NCI-H1694 (cell line): ENCODE results near the gene TBCD.

ENCODE experiments used
- DNase-seq: peaks from one replicate; lab custom pipeline; 2025; lab: John Stamatoyannopoulos, UW

The TBCD gene

DNA sequence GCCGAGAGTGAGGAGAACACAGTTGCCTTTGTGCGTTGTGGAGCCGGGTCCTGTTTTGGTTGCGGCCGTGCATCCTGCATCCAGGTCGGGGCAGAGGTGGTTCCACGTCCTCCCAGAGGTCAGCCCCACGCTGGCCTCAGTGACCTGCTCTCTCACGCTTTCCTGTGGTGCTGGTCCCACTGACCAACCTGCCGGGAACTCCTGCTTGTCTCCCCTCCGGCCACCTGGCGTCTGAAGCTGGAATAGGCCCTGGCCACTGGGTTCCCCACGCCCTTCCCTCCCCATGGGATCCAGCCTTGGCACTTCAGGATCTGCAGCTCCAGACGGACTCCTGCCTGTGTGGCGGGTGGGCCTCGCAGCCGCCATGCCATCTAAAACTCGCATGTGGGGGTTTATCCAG, 173.5 kb downstream of the TBCD start:
- no peak for DNase-seq

DNA sequence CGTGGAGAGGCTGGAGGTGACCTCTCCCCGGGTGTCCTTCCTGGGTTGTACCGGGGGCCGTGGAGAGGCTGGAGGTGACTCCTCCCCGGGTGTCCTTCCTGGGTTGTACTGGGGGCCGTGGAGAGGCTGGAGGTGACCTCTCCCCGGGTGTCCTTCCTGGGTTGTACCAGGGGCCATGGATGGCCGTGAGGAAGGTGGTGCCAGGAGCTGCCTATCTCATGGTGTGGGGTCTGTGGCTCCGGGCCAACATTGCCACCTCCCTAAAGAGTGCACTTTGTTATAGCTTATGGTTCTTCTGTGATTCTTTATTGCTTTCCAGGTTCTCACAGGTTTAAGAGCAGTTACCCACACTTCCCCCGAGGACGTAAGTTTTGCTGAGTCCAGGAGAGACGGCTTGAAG, 174.2 kb downstream of the TBCD start:
- DNase-seq = no peak

DNA sequence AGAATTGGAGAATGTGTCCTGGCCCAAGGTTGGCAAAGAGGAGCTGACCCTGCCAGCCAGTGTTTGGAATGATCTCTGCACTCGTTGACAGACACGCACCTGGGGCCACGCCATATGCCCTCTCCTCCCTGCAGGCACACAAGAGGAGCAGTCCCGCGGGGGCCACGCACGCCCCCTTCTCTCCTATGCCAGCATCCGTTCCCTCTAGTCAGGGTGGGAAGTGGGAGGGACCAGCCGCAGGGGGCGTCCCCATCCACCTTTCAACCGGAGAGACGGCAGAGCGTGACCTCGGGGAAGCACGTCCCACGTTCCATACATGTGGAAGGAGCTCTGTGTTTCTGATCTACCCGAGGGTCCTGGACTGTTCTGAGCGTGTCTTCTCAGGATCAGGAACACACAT, 174.9 kb downstream of the TBCD start:
- DNase-seq = no peak

DNA sequence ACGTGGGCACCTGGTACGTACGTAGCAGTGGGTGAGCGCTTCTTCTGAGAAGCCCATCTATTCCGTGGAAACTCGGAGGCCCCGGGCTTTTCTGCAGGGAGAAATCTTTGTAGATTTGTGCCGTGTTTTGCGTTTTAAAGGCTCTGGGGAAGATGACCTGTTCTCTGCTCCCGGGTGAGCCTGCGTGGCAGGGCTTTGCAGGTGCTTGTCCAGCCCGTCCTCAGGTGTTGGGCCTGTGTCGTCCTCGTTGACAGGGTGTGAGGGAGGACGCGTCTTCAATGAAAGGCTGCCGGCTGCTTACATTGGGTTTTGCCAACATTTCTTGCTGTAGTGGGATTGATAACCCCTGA, 175.4 kb downstream of the TBCD start:
- DNase-seq = no peak

DNA sequence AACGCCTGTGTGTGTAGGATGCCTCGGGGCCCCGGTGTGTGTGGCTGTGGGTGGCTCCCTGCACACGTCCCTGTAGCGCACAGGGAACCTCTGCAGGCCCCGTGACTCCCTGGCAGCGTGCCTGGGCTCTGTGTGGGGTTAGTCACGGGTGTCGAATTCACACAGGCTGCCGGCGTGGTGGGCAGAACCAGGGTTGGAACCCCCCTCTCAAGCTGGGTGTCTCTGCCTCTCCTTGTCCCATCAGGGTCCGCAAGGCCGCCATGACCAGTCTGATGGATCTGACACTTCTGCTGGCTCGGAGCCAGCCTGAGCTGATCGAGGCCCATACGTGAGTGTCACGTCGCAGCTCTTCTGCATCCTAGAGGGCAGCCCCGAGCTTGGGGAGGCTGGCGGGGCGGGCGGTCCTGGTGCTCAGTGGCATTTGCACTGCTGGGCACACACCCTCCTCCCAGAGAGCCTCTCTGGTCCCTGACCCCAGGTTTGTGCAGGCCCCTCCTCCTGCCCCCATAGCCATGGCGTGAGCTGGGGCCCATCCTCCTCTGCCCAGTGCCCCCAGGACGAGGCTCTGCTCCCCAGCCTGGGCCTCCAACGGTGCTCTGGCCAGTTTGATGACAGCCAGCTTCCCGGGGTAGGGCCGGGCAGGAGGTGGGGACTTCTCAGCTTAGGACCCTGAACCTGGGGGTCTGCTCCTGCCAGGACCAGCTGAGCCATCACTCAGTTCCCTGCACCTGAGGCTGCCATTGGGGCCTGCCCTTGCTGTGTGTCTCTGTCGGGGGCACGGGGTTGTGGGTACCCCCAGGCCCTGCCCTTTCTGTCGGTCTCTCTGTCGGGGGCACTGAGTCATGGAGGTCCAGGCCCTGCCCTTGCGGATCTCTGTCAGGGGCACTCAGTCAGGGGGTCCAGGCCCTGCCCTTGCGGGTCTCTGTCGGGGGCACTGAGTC, 176.1 kb downstream of the TBCD start:
- no peak for DNase-seq

DNA sequence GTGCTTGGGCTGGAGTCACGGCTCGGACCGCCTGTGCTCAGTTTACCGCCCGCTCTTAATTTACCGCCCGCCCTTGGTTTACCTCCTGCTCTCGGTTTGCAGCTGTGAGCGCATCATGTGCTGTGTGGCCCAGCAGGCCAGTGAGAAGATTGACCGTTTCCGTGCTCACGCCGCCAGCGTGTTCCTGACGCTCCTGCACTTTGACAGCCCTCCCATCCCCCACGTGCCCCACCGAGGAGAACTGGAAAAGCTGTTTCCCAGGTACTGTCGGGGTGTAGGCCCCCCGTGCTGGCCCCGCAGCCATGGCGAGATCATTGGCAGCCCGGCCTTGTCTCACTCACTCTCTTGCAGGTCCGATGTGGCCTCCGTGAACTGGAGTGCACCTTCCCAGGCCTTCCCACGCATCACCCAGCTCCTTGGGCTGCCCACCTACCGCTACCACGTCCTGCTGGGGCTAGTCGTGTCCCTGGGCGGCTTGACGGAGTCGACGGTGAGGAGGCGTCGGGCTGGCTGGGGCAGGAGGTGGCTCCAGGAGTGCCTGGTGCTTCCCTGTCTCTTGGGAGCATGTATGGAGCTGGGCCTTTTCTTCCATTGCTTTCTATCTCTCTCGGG, 177.3 kb downstream of the TBCD start:
- no peak for DNase-seq

DNA sequence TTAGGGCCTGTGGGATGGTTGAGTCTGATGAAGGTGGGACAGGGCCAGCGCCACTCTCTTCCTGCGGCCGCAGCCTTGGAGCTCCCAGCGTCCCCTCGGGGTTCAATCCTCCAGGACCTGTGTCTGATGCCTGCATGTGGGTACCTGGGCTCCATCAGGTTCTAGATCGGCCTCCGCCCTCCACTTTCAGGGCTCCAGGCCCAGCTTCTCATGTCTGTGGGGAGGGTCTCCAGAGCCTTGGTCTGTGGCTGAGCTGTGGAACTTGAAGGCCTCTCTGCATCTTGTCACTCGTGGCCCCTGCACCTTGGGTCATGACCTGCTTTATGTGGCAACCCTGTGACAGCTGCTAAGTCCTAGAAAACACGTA, 177.8 kb downstream of the TBCD start:
- no peak for DNase-seq

DNA sequence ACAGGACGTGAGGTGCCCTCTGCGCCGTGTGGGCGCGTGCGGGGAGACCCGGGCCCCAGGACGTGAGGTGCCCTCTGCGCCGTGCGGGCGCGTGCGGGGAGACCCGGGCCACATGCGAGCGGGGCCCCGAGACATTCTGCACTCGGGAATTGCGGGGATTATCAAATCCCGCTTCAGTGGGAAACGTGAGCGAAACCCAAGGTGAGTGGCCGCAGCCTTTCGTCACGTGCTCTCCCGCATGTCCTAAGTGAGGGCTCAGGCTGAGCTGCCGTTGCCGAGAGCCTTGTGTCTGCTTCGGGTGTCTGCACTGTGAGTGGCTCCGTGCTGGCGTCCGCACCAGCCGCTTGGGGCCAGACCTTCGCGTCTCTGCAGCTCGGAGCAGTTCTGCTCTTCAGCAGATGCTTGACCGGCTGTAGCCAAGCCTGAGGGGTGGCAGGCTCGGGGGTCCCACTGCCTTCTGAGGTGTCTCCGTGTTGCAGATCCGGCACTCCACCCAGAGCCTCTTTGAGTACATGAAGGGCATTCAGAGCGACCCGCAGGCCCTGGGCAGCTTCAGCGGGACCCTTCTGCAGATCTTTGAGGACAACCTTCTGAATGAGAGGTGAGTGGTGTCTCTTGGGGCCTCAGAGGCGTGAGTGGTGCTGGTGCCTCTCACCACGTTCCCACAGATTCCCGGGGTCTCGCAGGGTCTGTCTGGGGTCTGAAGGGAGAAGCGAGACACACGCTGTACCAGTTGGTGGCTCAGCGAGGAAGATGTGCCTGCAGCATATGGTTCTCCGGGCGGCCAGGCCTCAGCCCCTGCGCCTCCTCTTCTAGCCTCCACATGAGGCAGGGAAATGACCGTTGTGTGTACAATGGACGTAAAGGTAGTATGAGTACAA, 178.4 kb downstream of the TBCD start:
- no peak for DNase-seq

DNA sequence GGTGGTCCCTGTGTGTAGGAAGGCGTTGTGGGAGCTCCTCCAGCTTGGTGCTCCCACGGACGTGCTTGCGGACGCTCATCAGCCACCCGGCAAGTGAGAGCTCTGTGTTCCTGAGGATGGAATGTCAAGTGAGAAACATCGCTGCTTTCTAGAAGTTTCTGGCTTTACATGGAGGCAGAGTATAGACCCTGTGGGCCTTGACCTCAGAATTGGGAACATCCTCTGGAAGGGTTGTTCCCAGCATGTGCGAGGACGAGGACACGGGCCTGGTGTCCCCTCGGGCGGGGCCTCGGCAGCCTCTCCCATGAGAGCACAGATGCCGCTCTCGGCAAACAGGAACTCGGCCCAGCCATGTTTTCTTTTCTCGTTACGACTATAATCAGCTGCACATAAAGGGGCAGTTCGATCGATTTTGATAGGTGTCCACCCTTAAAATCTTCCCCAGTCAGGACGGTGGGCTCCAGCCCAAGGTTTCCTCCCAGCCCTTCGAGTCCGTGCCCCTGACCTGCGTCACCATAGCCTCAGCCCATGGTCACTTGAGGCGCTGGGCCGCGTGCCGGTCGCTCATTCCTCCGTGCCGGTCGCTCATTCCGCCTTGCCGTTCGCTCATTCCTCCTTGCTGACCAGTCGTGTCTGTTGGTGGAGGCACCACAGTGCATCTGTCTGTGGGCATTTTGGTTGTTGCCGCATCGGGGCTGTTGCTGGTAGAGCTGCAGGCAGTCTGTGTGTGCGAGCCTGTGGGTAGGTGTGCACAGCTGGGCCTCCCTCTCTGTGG, 179.2 kb downstream of the TBCD start:
- no peak for DNase-seq

DNA sequence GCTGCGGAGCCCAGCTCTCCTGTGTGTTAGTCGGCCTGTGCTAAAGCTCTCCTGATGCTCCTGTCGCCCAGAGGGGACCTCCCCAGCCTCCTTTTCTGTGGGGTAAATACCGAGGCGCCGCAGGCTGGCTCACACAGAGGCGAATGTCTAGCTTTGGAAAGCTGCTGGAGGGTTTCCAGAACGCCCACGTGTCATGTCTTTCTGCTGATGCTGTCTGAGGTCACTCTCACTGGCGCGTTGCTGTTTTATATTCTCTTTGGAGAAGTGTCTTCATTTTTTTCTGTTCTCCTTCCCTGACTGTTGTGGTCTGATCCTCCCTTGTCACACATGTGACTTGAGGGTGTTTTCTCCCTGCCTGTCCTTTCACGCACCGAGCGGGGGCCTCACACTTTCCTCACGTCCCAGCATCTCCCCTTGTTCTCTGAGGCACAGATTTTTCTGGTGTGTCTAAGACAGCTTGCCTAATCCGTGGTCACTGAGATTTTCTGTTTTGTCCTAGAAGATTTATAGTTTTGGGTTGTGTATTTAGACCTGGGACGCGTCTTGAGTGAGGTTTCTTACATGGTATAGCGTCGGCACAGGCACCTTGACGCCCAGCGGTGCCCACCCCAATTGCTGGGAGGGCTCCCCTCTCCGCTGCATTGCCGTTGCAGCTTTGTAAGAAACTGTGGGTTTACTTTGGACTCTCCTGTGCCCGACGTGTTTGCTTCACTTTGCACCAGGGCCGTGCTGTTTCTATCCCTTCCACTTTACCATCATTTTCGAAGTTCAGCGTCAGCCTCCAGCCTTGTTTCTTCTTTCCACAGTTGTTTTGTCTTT, 180.0 kb downstream of the TBCD start:
- DNase-seq = no peak

DNA sequence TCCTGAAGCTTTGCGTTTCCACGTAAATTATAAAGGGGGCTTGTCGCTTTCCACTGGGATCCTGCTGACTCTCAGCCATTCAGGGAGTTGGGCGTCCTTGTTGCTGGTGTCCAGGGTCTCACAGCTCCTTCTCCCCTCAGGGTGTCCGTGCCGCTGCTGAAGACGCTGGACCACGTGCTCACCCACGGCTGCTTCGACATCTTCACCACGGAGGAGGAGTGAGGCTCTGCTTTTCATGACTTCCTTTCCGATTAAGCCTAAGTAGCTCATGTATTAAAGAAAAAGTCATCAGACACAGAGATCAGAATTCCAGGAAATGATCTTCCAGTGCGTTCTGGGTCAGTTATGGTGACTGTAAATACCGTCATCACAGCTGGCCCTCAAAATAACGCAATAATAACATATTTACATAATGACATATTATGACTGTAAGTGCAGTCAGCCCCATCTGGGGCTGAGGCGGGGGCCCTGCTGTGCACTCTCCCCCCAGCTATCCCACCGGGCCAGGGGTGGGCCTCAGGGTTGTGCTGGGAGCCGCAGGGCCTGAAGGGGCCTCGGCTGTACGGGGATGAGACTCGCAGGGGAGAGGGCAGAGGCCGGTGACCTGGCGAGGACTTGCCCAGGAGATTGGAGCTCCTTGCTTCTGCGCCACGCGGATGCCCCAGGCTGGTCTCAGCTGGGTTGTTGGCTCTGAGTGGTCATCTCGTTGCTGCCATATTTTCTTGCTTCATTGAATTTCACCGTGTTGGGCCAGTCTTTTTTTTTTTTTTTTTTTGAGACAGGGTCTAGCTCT, 180.8 kb downstream of the TBCD start:
- no peak for DNase-seq

DNA sequence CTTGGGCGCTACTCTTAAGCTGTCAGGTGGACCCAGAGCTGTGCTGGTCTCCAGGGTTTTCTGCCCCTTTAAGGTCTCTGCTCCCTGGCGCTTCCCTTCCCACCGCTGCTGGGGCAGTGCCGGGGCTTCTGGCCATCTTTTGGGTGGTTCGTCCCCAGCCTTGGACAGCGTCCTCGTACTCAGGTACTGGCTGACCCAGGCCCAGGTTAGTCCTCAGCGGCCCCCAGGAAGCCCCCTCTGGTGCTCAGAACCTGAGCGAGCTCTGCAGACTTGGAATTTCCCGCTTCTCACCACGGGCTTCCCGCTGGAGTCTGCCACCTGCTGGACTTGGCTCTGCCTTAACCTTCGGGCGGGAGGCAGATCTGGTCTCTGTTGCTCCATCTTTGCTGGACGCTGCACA, 182.0 kb downstream of the TBCD start:
- no peak for DNase-seq

DNA sequence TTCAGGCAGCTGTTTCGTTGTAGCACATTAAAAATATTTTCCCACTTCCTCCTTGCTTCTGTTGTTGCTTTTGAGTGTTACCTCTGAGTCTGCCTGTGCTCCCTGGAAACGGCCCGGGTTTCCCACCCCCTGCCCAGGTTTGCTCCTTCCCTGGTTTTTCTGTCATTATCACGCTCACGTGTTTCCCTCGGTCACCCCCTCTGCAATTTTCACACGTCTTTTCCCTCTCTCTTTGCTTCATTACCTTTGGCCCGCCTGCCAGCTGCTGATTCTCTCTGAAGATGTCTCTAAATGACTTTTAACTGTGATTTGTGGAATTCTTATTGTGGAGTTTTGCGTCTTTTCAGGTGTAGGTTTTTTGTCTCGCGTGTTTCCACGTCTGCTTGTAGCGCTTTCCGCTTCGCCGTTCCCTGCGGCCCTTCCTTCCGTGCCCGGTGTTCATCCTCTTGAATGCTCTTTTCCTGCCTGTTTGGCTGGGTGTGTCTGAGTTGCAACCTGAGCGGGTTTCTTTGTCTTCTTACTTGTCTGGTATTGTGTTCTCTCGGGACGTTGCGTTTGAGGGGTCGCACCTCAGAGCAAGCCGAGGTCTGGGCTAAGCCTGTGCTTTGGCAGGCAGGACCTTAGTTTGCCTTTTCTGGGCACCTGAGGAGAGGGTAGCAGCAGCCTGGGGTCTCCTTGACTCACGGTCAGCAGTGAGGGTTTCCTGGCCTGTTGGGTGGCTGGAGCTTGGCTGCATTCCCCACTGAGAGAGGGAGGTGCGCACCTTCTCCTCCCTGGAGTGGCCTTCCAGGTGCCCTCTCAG, 184.3 kb downstream of the TBCD start:
- DNase-seq = no peak

DNA sequence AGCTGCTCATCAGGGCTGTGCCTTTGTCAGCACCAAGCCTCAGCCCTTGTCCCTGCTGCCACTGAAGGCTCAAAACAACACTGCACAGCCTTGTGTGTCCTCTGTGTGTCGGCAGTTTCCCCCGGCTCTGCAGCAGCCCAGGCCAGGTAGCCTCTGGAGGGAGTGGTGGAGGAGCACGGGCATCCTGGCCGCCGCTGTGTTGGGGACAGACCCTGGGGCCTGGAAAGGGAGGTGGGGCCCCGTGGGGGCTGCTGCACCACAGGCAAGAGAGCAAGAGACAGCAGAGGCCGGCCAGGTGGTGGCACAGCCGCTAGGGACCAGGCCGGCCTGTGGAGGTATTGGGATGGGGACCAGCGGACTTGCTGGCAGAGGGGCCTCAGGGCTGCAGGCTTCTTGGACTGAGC, 184.9 kb downstream of the TBCD start:
- DNase-seq = no peak

DNA sequence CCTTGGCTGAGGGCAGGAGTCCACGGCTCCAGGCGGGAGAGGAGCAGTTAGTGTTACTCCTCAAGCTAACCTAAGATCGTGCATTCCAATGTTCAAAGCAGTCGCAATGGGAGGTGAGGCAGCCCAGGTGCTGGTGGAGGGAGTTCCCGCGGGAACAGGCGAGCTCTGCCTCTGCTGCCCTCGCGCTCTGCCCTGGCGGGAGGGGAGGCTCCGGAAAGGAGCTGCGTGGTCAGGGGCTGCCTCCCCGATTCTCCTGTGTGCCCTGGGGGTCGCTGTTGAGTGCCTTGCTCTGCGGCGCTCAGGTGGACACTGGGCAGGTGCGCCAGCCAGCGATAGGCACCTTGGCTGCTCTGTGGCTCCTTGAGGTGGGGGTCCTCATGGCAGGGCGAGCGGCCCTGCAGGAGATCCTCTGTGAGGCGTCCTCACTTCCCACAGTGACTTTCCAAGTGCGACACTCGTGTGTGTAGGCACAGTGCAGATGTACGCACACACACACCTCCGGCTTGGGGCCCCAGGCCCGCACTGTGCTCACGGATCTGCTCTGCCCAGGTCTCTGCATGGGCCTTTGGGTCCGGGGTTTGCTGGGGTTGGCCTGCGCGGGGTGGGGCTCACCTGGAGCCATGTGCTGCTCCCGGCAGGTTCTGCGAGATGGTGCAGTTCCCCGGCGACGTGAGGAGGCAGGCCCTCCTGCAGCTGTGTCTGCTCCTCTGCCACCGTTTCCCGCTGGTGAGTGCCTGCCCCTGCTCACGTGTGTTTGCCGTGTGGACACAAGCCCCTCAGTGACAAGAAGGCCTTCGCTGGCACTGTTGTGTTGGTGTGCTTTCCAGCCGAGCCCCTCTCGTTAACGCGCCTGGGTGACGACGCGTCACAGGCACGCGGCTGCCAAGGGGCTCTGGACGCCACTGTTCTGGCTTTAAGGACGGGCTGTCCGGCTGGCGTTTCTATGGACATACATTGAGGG, 185.8 kb downstream of the TBCD start:
- no peak for DNase-seq

DNA sequence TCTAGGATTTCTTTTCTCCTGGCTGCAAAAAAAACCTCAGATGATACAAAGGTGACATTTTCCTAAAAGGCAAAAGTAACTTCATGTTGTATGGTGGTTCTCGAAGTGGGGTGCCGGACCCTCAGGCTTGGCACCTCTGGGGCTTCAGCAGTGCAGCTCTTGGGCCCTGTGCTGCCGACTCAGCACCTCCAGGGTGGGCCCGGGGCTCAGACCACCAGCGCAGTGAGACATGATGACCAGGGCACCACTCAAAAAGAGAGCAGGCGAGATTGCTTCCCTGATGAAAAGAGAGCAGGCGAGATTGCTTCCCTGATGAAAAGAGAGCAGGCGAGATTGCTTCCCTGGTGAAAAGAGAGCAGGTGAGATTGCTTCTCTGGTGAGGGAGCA, 186.6 kb downstream of the TBCD start:
- DNase-seq = no peak

DNA sequence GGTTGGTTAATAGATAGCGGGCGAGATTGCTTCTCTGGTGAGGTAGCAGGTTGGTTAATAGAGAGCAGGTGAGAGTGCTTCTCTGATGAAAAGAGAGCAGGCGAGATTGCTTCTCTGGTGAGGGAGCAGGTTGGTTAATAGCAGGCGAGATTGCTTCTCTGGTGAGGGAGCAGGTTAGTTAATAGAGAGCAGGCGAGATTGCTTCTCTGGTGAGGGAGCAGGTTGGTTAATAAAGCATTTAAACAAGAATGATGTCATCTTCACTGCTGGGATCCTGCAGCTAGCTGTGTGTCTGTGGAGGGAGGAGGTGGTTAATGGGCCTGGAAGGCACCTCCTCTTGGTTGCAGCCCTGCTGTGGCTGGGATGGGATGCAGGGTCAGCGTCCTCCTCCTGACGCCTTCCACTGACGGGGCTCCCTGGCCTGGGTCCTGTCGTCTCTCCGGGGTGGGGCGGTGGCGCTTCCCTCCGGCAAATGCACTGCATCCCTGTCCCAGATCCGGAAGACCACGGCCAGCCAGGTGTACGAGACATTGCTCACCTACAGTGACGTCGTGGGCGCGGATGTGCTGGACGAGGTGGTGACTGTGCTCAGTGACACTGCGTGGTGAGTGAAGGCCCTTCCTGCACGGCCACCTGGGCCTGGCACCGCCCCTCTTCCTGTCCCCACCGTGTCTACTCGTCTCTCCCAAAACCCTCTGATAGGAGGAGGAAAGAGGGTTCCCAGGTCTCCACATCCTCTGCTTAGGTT, 187.2 kb downstream of the TBCD start:
- no peak for DNase-seq
